T-helper 1 cell (primary cell): ENCODE data around the gene MN1.
"Not testable (repeated sequence)": the region's sequence is repeated elsewhere in the genome, so short reads cannot be mapped to it uniquely, and the experiment has no call there.

Source experiments
- DNase-seq, 5 donors: peaks; one replicate each; pipeline ENCODE4 v3.0.0-alpha.2; 2012 to 2020

Gene MN1

DNA sequence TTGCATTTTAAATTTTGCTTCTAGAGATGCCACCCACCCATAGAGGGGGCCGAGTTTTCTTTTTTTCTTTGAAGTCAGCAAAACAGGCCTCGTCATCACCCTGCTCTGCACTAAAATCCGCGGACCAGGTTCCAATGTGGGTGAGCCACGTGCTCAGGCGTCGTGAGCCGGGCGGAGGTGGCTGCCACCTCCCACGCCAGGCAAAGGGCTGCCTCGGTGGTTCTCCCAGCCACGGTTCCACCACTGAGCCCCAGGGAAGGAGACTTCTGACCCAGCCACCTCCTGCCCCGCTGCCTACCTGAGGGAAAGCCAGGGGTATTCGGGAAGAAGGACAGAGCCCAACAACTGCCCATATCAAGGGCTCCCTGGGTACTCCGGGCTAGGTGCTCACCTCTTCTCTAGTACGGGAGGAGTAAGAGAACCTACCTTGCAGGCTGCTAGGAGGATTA is 45.3 kb downstream of the MN1 start:
- DNase-seq, result no peak

DNA sequence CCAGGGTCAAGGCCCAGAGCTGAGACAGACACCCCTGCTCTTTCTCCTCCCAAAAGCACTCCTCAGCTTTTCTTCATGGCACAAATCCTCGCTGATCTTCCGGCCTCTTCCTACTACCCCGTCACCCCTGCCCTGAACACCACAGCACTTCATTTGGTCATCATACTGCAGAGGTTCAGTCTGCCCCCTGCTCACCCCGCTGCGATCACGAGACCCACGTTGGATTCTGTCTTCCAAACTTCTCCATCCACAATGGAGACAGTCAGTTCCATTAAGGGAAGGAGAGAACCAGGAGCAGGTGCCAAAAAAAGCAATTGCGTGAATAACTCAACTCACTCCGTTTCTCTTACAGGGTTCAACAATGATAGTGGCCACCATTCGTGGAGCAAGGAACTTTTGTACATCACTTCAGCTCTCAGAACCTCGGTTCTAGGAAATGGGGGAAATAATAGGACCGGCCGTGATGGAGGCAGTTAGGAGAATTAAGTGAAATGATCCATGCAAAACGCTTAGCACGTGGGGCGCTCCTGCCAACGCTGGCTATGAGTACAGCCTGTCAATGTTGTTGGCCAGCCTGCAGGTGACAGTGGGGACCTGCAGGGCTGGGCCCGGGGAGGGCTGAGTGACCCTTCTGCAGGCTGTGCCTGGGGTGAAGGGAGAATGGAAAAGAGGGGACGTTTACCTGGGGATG is 45.9 kb downstream of the MN1 start:
- DNase-seq, result no peak

DNA sequence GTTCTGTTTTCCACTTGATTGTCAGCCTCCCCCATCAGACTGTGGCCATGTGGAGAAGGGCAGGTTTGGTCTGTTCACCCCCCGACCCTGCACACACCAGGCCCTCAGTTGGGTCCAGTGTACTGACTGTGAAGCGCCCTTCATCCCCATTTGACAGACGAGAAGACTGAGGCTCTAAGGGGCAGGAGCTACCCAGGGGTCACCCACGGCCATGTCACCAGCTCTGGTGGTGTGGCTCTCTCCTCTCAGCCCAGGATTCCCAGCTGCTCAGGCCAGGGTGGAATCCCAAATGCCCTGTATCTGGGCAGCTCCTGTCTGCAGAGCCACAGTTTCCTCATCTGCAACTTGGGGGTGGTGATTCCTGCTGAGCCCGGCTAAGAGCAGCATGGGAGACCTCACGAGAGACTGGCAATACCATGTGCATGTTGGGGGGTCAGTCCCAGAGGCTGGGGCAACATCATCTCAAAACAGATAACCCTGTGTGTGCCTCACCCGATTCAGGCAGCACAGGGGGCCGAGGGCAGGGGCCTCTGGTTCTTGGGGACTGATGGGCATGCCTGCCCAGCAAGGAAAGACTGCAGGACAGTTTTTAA is 46.6 kb downstream of the MN1 start:
- no peak for DNase-seq

DNA sequence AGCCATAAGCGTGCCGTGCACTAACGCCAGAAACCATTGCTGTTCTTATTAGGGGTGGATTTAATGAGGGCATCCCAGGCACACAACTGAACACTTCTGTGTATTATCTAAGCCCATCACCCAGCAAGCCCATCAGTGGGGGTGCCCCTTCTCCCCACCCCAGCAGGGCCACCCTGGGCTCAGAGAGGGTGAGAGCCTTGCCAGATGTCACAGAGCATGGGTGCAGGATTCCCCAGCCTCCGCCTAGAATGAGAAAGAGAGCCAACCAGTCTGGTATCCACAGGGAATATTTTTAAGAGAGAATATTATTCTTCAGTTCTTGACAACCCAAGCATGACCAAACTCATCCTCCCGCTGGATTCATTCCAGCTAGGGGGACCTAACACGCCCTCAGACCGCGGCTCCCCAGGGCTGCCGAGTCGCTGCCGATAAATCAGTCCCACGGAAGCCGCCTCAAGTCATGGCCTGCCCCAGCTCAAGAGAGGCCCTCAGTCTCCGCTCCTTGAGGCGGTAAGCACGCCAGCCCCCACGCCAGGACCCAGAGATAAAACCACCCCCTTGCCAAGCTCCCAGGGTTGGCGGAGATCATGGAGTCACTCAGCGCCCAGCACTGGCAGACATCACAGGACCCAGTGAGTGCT is 47.2 kb downstream of the MN1 start:
- no peak for DNase-seq

DNA sequence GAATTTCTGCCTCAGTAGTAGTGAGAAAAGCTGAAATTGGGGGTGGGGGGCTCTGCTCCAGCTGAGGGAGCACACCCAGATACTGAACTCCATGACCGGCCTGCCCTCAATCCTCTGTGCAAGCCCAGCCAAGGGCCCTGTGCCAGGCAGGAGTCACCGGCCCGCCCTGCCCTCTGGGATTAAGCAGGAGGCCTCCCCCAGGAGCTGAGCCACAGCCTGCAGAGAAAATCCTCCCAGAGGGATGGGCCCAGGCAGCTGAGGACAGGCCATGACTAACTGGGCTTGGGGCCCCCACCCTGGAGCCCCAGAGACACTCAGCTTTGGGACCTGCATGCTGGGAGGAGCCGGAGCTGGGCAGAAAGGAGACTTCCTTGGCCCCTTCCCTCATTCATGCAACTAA is 48.8 kb downstream of the MN1 start:
- DNase-seq, result no peak

DNA sequence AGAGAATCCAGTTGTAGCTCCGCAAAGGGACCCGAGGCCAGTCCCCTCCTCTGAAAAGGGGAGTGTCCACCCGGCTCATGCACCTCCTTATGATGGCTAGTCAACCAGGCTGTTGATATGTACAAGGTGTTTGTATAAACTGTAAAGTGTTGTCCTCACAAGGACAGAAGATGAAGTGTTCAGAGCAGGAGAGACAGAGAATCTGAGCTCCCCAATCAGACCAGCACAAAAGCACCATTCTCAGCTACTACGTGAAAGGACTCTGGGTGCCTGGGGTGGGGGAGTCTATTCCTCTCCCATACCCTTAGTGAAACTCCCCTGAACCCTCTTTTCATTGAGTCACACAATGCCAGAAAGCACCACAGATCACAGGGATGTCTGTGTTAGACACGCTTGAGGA is 49.4 kb downstream of the MN1 start:
- no peak for DNase-seq

DNA sequence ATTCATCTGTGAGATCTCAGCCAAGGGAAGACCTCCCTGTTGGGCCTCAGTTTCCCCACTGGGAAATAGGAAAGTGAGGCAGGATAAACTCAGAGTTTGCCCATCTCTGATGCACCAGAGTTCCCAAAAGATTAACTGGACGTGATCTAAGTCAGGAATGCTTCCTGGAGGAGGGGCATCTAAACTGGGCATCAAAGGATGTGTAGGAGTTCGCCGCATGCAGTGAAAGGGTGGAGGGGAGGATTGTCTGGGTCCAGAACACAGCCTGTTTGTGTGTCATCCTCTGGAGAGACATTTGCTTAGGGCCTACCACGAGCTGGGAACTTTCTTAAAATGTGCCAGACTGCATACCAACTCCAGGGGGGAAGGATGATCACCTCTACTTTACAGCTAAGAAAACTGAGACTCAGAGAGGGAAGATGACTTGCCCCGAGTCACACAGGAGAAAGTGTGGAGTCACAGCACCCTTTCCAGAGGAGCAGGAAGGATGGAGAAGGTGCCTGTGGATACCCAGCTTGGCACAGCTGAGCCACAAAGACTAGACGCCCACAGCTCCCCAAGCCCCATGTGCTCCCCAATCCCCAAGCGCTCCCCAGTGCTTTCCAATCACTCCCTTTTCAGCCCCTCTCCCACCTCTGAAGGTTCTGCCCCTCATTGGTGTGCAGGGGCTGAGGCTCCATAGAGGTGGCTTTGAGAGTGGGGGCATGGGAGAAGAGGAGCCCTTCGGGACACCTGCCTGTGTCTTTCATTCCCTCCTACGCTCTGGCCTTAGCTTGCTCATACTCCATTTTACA is 50.1 kb downstream of the MN1 start:
- no peak for DNase-seq

DNA sequence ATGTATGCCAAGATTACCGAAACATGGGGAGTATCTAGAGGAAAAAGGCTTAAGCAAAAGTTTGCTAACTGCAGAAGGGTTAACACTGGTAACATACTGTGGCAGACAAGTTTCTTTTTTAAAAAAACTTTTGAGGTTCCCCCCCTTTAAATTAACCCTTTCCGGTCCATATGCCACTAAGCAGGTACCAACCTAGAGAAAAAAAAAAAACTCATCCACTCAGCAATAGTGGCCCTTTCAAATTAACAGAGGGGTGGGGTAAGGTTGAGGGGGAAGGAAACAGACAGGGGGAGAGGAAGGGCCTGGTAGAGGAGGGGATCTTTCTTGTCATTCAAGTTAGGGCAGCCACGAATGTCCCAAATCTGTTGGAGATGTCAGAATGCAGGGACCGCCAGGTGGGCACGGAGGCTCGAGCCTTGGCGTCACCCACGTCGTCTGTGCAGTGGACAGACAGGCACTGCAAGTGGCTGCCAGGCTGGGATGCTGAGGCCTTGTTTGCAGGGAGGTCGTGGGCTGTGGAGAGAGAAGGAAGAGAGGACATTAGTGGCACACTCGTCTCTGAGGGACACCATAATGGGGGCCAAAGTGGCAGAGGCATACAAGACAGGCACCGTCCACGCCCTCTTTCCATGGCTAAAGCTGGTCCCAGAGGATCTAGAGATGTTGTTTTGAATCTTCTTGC is 50.8 kb downstream of the MN1 start:
- DNase-seq, result no peak

DNA sequence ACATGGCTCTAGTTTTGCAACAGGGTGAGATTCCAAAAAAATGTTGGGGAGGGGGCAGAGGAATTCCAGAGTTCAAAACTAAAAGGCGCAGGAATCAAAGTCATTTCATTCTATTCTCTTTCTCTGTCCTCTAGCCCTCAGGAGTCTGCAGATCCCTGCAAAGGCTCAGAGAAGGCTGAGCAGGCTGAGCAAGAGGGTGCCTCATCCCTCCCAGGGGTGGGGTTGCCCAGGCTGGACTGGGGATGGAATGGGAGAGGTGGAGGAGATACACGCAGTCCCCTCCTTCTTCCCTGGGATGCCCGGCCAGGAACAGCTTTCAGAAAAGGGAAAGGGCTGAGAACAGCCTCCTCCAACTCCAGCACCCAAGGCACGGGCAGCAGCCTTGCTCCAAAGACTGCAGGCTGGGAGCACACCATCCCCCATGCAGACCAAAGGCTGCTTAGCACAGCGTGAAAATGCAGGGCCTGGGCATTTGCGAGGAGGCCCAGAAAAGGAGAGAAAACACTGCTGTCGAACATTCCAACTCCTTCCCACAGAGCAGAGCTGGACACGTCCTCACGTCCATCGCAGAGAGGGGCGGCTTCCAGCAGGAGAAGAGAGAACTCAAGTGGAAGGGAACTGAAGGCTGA is 51.8 kb downstream of the MN1 start:
- DNase-seq, result no peak

DNA sequence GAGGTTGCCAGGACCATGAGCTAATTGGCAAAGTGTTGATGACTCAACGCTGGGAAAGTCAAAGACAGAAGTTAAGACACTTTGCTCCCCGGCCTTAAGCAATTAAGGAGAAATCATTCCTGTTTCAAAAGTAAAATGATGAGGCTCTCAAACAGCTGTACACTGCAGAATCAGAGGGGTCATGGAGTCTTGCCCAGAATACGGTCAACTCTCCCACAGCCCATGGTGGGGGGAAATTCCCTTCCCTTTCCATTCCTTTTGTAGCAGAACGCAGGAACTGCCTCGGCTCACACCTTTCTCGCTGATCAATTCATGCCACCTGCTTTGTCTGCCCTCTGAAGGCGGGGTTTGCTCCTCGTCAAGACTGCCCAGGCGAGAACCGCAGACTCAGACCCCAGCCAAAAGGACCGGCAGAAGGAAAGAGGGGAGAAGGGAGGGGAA is 52.8 kb downstream of the MN1 start:
- DNase-seq, result no peak

DNA sequence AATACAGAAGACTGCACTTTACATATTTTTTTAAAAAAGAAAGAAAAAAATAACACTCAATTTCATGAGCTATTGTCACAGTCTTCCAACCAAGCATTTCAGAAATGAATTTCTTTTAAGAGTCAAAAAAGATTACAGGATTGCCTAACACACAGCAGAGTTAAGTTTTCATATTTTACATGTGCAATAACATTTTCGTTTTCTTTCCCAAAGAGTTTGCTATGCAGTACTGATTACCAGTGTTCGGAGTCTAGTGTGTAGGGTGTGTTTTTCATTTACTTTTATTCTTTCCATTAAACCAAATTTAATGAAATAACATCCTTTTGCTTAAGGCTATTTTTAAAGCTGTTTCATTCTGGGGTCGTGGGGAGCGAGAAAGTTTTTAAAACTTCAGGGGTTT is 53.2 kb downstream of the MN1 start:
- no peak for DNase-seq

DNA sequence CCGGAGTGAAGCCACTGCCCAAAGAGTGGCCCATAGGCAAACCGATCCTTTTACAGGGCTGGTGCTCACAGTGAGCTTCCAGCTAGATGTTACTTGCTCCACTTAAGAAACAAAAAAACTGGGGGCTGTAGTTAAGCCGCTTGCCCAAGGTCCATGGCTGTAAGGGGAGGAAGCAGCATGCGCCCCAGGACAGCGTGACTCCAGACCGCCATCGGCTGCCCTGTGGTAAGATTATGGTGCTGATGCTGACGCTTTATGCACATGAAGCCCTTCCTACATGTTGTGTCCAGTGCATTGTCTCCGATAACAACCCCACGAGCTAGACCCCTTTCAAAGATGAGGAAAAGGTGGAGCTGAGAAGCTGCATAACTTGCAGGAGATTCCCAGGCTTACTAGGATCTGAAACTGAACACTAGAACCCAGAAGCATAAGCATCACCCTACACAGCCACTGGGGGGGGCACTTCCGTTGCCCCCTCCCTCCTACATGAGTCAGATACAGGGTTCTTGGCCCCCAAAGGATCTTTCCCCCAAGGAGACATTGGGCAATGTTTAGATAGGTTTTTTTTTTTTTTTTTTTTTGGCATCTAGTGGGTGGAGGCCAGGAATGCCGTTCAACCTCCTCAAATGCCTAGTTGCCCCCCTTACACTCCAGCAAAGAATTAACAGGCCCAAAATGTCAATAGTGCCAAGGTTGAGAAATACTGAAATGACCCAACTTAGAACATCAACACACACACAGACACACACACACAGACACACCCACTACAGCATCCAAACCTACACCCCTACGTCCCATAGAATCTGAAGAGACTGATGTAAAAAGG is 53.9 kb downstream of the MN1 start:
- DNase-seq, result no peak

DNA sequence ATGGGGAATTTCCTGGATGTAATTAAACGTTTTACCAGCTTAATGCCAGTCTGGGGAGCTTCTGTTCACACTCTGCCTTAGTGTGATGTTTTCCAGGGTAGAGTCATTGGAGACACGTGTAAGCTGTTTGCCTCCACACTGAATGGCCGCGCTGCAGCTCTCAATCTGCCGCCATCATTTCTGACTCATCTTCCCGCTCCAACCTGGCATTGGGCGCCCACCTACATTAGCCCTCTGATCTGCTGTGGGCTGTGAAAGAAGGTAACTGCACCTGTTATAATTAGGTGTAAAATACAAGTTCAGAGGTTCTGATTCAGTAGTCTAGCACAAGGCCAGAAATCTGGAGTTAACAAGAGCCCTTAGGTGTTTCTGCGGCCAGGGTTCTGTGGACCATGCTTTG is 54.6 kb downstream of the MN1 start:
- no peak for DNase-seq

DNA sequence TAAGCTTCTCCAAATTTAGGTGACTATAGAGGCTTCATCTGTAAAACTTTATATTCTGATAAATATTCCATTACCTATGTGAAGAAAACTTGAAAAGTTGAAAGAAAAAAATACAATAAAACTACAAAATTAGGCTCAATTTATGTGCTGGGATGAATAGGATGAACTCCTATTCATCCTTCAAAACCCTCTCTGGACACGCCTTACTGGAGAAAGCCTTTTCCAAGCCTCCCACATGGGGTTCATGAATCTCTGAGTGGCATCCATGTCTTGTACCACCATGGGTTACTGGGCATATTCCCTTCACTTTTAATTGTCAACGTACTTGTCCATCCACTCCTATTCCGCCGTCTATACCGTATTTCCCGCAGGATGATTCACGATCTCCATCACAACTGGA is 55.7 kb downstream of the MN1 start:
- DNase-seq, result no peak

DNA sequence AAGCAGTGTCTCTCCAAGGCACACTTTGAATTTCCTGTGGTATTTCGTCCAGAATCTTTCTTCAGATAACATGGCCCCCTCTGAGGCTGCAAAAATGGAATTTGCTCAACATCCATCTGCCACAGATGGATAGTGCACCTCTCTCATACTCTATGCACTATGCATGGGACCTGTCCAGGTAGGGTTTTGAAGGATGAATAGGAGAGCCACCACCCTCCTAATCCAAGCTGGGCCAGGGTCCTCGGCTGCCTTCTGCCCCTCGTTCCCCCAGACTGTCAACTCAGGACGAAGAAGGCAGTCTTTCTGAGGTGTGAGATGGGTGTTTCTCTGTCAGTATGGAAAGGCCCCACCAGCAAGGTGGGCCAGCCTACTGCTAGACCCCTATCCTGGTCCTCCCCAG is 56.4 kb downstream of the MN1 start:
- no peak for DNase-seq

DNA sequence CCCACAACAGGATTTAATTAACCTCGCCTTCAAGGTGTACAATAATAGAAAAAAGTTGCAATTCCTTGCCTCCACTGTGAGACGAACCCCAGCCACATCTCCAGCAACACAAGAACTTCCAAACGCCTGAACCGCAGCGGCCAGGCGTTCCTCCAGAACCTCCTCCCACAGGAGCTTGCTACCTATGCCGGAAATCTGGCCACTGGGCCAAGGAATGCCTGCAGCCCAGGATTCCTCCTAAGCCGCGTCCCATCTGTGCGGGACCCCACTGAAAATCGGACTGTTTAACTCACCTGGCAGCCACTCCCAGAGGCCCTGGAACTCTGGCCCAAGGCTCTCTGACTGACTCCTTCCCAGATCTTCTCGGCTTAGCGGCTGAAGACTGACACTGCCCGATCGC is 57.5 kb downstream of the MN1 start:
- not testable (repeated sequence) for DNase-seq

DNA sequence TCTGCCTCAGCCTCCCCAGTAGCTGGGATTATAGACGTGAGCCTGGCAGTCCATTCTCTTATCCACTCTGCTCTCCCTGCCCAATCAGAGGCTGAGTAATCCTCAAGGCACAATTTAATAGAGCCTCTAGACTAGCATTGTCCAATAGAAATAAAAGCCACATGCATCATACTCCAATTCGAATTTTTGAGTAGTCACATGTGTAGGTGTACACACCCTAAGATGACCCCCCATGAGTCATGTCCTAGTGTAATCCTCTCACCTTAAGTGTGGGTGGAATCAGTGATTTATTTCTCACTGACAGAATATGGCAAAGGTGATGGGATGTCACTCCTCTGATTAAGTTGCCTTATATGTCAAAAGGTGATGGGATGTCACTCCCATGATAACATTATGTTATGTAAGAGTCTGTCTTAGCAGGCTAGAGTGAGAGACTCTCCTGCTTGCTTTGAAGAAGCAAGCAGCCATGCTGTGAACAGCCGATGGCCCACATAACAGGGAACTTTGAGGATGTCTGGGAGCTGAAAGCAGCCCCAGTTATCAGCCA is 61.3 kb downstream of the MN1 start:
- DNase-seq, result no peak

DNA sequence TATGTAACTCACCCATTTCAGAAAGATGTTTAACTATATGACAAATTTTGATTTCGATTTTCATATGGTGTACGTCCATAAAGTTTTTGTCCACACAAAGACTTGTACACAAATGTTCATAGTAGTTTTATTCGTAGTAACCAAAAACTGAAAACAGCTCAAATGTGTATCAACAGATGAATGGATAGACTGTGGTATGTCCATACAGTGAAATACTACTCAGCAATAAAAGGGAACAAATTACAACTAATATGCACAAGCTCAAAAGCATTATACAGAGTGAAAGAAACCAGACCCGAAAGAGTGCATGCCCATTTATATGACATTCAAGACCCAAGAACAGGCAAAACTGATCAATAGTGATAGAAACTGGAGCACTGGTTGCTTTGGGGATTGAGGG is 64.0 kb downstream of the MN1 start:
- DNase-seq, result no peak

DNA sequence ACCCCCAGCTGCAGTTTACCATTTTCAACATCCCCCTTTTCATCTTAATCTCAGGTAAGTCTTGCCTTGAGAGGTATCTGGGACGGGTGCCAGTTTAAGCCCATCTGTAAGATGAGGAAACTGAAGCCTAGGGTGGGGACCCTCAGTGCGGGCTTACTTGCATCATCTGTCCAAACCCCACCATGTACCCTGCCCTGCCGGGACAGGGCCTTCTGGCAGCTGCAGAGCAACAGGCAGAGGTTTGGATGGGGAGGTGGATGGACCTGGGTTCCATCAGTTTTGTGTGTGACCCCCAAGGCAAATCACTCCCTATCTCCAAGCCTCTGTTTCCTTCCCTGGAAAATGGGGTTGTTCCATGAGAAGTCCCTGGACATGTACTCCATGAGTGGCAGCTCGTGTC is 67.5 kb downstream of the MN1 start:
- no peak for DNase-seq

DNA sequence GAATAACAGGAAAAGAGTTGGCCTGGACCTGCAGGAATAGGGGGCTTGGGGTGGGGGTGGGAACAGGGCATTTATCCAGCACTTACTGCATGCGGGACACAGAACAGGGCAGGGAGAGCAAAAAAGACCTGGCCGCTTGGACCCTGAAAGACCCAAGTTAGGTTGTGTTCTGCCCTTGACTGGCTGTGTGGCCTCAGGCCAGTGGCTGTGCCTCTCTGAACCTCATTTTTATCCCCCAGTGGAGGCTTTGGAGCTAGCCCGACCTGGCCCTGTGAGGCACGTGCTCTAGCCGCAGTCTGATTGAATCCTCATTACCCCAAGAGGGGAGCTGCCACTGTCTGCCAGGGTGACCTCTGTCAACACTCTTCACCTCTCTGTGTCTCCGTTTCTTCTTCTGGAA is 68.7 kb downstream of the MN1 start:
- DNase-seq, result no peak

DNA sequence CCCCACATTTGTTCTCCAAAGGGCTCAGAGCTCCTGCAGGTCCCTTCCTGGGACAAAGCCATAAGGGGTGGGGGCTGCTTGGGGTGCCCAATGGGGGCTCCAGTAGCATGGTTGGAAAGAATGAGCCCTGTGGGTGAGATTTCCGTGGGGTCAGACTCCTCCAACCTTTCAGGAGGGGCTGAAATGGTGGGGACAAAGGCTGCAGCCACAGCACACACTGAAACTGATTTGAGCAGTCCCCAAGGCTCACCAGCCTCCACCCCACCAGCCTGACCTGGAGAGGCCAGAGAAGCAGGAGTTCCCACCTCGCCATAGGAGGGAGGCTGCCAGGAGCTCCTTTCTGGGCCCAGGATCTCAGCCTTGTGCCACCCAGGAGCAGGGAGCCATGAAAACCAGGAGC is 69.2 kb downstream of the MN1 start:
- no peak for DNase-seq
